HG03196 (cell line): Measurements from ENCODE around the gene ATG9A.

Source experiments
- ATAC-seq: cut with Tn5 transposase; IDR thresholded peaks from one replicate; pipeline ENCODE4 v1.9.1; 2021; ENCODE audit not compliant: unreplicated experiment

ATG9A gene

DNA sequence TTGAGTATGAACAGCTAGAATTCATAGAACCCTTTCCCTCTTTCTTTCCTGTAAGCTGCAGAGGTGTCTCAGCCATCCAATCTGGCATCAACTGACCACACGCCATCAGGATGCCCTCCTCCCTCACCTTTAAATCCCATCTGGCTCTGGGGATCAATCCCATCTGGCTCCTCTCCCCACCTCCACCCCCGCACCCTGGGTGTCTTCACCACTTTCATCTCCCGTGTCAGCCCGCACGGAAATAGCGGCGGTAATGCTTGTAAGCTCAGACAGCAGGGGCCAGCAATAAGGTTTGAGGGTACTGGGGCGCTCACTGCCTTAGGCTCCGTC lies 23.1 kb upstream of the ATG9A start:
- ATAC-seq = no peak

- no peak for ATAC-seq
Observed at GRCh38 chr2:219252084-219252483, 22.6 kb upstream of the ATG9A start.

- ATAC-seq = no peak
Observed at GRCh38 chr2:219251656-219252055, 22.2 kb upstream of the ATG9A start.

- ATAC-seq = no peak
Observed at GRCh38 chr2:219250049-219250781, 20.8 kb upstream of the ATG9A start.

DNA sequence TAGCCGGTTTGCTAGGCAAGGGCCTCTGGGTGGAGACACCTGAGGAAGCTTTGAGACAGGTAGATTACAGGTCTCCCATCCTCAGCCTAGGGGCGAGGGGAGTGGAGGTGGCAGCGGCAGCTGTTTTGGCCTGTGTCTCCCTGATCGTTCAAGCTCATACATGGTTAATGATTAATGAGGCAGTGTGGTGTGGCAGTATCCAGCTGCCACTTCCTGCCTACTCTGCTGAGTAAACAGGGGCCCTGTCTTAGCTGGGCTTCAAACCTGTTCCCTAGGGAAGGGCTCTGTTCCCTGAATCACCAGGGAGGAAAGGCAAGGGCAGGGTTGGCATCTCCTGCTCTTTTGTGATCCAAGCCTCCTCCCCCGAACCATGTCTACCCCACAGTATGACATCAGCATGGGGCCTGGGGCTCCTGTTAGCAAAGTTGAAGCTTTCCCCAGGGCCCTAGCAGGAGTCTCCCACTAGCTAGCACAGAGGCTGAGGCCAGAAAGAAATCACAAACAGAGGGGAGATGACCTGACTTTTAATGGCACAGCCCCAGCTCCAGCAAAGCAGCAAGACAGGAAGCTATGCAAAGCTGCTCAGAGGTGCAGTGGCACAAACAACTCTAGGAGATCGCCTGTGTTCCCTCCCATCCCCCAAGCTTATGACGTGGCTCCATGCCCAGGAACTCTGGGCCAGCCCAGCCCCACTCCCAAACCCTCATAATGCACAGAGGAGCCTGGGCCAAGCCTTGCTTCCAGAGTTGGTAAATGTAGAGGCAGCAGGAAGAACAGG lies 20.0 kb upstream of the ATG9A start:
- ATAC-seq = peak; percentile 41

GRCh38 chr2:219248845-219249202 lies 19.4 kb upstream of the ATG9A start:
- no peak for ATAC-seq

GRCh38 chr2:219247678-219248642 lies 18.5 kb upstream of the ATG9A start:
- ATAC-seq = no peak

GRCh38 chr2:219246559-219246958 lies 17.1 kb upstream of the ATG9A start:
- no peak for ATAC-seq

- ATAC-seq = no peak
Observed at GRCh38 chr2:219245899-219246230, 16.4 kb upstream of the ATG9A start.

GRCh38 chr2:219245148-219245898 lies 15.9 kb upstream of the ATG9A start, which contains the start of the genes GLB1L and STK16:
Gene GLB1L (minus strand): TSS chr2:219245444. CDS start chr2:219243573, 1,871 bp downstream.
Gene STK16 (plus strand): TSS chr2:219245479. CDS start chr2:219246000, 521 bp downstream.
- ATAC-seq = peak; percentile 59

DNA sequence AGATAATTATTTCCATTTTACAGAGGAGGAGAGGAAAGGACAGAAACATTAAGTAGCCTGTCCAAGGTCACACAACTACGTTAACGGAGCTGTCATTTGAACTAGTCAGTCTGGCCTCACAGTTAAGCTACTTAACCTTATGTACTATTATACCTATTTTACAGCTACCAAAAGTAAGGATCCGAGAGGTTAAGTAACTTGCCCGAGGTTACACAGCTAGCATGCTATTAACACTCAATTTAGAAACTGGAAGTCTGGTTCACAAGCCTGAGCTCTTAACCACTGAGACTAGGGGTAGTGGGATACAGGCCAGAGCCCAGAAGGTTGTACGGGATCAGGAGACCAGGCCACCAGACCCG lies 15.3 kb upstream of the ATG9A start:
- ATAC-seq = no peak

DNA sequence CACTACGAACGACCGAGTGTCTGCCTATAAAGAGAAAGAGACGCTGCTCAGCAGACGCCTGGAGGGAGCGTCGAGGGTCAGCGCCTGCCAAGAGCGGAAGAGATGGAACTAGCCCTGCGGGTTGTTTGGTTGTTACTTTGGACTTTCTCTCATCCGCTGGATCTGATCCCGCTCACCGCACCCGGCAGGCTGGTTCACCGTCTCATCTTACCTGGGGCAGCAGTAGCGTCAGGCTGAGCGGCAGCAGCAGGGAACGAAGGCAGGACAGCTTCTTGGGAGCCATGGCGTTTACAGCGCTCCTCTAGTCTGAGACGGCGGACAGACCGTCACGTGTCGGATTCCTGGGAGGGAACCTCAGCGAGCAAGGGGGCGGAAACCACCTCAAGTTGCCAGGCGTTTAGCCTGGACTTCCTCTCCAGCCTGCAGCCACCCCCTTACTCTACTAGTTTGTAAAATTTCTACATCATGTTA lies 13.9 kb upstream of the ATG9A start:
- no peak for ATAC-seq

DNA sequence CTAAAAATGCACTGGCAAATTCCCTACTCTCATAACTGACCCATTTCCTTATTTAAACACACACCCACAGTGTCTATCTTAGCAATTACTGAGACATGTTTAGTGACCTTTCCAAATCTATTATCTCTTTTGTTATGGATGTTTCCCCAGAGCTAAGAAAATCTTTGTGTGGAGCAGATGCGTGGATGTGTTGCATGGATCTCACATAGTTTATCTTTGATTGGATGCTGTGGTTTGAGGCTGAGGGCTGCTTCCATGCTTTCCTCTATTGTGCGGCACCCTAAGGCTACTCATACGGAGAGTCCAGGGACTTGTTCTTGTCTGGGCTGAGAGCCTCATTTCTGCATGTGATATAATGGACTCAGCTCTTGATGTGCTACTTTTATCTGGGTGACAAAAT lies 4.9 kb upstream of the ATG9A start:
- no peak for ATAC-seq

DNA sequence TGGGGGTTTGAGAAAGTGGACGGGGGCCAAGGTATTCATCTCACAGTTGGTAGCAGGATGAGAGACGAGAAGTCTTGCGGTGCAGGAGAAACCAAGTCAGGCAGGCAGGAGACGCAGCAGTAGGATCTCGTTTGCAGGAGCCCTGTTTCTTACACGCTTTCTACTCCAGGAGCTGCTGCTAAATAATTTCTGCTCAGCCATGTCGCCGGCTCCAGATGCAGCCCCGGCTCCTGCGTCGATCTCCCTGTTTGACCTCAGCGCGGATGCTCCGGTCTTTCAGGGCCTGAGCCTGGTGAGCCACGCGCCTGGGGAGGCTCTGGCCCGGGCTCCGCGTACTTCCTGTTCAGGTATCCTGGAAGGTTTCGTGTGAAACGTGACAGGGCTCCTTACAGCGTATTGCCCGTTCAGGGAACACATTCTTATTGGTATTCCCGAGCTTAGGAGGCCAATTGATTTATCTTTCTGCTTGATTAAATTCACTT lies 664 bp upstream of the ATG9A start:
- ATAC-seq = no peak

DNA sequence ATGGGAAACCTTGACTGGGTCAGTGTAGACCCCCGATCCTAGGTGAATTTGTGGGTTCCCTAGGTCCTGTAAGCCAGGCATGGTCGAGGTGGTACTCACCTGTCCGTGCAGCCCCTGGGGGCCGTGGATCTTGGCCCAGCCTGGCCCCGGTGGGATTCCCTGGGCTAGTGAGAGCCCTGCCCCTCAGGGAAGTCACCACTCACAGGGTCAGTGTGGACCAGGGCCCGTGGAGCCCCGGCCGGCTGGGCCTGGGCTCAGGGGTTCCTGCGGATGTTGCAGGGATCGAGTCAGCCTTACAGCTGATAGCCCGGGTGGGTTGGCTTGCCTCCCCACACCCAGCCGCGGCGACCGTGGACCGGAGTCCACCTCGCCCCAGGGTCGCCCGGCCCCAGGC lies 528 bp downstream of the ATG9A start:
- ATAC-seq = peak; percentile 1

GRCh38 chr2:219228041-219228910 lies 1.2 kb downstream of the ATG9A start:
- ATAC-seq = no peak

DNA sequence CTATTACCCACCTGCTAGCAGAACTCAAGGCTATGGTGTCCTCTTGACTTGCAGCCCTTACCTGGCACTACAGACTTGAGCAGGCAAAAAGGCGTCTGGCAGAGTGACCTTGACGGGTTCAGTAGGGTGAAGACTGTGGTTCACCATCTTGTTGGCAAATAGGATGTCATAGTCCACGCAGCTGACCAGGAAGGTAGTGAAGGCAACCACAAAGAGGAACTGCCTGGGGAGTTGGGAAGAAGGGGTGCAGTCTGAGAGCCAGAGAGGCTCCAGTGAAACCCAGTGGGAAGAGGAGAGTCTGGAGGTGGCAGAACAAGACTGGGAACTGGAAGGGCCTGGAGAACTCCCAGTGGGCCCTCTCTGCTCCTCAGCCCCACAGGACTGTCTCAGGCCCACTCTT lies 4.1 kb downstream of the ATG9A start:
- no peak for ATAC-seq

DNA sequence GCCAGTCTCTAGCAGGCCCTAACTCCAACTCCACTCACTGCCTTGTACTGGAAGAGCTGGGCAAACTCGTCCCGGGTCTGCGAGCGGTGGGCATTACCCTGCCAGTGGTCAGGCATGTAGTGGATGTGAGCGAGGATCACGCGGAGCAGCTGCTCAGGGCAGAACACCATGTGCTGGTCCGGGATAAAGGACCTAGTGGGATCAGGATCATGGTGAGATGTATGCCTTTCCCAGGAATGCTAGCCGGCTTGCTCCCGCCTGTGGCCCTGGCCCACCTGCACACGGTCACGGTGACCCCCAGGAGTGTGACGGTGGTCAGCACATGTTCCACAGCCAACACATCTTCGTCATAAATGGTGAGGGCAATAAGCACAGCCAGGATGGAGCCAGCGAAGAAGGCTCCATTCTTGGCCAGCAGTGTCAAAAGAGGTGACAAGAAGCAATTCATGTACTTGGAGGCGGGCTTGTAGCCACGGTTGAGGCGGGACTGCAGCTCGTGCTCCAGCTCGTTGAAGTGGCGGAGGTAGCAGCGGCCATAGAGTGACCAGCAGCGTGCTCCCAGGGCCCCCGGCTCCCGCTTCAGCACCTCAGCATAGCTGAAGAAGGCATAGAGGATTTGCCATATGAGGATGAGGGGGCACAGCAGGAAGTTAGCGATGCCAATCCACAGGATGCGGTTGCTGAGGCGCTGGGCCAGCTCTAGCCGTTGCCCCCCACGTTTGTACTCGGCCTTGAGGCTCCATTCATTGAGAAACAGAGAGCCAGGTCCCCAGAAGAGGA lies 5.4 kb downstream of the ATG9A start:
- no peak for ATAC-seq

GRCh38 chr2:219221957-219222518 lies 7.4 kb downstream of the ATG9A start:
- no peak for ATAC-seq
